GM19240 (cell line): ENCODE results near the gene RFT1.

ENCODE experiments used
- DNase-seq: peaks from one replicate; pipeline ENCODE4 v3.0.0; 2011; ENCODE audit warnings: low spot score; ENCODE audit not compliant: insufficient read length

RFT1 gene

GRCh38 chr3:53092216-53092615, 38.0 kb downstream of the RFT1 start:
- DNase-seq = no peak

- DNase-seq = no peak
Observed at GRCh38 chr3:53091011-53091410, 39.2 kb downstream of the RFT1 start.

DNA sequence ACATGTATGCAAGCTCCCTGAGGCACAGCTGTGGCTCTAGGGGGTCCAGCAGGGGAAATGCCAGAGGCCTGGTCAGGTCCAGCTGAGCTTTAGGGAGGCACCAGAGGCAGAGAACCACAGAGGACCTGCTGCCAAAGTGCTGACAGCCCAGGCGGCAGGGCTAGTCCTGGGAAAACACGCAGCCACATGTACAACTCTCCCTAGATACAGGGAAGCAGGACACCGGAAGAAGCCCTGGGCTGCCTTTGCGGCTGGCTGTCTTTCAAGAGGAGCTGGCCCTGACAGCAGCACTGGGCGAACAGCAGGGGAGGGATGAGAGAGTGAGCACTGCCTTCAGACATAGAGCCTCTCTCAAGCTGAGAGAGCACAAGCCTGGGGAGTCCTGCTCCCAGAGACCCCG, 40.7 kb downstream of the RFT1 start:
- DNase-seq = no peak

DNA sequence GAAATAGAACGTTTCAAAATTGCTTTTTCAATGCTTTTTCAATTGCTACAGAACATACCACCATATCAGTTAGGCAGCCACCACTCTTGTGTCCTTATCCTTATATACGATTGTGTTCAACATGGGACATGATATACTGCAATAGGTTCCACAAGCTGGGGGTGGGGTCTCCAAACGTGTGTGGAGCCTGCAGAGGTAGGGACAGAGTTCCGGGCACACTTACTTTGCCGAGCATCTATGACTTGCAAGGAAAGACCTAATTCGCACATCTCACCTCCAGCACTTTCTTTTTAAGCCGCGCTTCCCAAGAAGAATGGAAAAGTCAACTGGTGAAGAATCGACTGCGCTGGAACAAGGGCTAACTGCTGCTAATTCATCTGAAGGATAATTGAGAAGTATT, 44.8 kb downstream of the RFT1 start:
- no peak for DNase-seq

DNA sequence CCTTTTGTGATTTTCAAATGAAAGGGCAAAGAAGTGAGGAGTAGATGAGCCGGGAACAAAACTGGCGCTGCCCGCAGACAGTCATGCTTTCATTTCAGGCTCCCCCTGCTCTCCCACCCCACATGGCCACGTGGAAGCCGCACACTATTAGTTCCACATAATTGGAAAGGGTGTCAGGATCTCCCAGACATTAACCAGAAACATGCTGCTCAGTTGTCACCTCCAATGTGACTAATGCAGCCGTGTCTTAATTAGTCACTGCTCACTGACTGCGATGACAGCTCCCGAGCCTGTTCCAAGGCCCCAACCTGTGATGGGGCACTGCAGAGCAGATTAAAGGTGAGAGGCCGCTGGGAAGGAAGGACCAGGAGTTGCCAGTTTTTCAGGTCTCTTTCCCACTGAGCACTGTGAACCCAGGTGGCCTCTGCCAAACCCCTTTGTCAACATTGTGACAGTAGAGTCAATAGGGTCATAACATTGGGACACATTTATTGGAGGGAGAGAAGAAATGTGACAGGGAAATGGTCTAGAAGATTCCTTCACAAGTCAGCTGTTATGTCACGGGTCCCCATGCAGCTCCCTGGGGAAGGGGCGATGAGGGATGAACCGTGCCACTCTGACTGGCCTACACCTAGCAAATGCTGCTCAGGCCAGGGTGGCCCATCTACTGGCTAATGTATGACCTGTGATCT, 45.8 kb downstream of the RFT1 start:
- DNase-seq = no peak

GRCh38 chr3:53083949-53084309, 46.3 kb downstream of the RFT1 start:
- no peak for DNase-seq

DNA sequence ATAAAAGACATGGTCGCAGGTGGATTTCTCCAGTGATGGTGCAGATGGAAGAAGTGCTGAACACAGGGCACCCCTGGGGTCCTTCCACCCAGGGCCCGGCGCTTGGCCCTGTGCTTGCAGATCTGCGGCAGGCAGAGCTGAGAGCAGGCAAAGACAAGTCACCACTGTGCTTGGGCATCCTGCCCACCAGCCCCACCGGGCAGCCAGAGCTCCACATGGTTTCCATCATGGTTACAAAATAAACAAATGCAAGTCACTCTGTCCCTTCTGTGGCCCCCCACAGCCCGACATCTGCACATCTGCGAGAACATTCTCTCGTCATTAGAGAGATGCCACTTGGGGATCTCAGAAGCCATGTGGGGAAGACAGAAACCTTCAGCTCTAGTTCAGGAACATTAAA, 46.7 kb downstream of the RFT1 start:
- DNase-seq = no peak

DNA sequence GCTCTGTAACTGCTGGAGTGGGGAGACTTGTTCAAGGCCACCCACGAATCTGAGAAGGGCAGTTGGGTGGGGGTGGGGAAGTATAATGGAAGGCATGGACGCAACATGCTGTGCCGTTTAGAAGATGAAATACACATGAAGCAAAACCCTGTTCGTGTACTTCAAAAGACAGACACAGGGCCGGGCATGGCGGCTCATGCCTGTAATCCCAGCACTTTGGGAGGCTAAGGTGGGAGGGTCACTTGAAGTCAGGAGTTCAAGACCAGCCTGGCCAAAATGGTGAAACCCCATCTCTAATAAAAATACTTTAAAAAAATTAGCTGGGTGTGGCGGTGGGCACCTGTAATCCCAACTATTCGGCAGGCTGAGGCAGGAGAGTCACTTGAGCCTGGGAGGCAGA, 47.5 kb downstream of the RFT1 start:
- no peak for DNase-seq

DNA sequence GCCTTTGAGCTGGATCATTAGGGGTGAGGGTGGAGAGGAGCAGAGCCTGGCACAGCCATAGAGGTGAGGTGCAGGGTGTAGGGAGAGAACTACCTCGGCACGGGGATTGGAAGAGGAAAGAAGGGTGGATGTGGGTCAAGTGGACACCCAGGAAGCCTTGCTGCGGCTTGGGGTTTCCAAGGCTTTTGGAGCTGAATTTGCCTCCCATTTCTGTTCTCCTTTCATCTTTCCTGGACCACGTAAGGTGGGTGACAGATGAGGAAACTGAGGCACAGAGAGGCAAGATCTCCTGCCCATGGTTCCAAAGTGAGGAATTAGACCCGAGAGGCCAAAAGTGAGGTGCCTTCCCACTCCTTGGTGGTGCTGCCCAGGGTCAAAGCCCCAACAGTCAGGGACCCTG, 48.9 kb downstream of the RFT1 start:
- no peak for DNase-seq

GRCh38 chr3:53080612-53081205, 49.5 kb downstream of the RFT1 start:
- DNase-seq = no peak

- no peak for DNase-seq
Observed at GRCh38 chr3:53079791-53080555, 50.3 kb downstream of the RFT1 start.

DNA sequence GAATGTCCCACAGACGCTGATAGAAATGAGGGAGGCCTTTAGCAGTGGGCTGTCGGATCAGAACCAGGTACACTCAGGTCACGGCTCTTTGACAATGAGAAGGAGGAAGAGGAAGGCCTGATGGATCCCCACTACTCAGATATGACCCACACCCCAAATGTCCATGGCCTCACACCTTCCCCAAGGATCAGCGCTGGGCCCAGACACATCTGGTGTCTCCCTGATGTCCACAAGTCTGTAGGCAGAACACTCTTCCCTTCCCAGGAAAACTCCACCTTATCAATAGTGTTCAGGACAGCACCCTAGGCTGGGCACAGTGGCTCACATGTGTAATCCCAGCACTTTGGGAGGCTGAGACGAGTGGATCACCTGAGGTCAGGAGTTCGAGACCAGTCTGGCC, 51.1 kb downstream of the RFT1 start:
- DNase-seq = no peak

DNA sequence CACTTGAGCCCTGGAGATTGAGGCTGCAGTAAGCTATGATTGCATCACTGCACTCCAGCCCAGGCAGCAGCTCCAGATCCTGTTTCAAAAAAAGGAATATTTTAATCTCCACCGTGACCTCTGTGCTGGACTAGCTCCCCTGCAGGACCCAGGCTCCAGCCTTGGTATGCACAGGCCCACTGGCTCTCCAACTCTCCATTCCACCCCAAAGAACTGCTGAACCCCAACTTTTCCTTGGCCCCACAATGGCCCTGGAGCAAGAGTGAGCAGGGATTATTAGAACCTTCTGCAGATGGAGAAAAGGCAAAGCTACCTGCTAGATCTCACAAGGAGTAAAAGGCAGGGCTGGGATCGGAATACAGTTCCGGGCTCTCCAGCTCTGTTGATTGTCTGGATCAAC, 51.6 kb downstream of the RFT1 start:
- no peak for DNase-seq

DNA sequence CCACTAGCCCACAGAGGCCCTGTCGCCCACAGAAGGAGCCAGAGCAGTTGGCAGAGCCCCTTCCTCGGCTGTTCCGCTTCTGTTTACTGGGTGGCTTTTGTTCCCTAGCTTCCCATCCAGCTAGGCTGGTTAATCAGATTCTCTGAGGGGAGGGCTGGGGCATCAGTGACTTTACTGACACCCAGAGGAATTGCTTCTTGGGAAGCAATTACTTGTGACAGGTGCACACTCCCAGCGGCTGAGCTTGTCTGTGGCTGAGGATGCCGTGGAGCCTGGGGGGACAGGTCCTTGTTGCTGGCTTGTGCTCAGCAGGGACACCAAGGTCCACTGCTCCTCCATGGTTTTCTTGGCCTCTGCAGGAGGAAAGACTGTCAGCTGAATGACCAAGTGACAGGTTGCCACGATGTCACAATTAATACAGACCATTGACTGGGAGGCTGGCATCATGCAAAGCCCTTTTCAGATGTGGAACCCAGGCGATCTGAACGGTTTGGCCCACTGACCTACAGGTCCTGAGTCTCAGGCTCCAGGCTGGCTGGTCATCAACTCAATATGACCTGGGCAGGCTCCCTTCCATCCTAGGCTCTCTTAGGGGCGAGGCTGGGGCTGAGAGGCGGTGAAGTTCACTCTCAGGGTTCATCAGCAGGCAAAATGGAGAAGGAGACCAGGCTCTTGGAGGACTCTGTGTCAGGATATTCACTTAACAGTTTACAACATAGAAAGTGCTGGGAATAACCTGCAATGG, 52.6 kb downstream of the RFT1 start:
- DNase-seq = no peak

GRCh38 chr3:53075743-53076140, 54.5 kb downstream of the RFT1 start:
- no peak for DNase-seq

DNA sequence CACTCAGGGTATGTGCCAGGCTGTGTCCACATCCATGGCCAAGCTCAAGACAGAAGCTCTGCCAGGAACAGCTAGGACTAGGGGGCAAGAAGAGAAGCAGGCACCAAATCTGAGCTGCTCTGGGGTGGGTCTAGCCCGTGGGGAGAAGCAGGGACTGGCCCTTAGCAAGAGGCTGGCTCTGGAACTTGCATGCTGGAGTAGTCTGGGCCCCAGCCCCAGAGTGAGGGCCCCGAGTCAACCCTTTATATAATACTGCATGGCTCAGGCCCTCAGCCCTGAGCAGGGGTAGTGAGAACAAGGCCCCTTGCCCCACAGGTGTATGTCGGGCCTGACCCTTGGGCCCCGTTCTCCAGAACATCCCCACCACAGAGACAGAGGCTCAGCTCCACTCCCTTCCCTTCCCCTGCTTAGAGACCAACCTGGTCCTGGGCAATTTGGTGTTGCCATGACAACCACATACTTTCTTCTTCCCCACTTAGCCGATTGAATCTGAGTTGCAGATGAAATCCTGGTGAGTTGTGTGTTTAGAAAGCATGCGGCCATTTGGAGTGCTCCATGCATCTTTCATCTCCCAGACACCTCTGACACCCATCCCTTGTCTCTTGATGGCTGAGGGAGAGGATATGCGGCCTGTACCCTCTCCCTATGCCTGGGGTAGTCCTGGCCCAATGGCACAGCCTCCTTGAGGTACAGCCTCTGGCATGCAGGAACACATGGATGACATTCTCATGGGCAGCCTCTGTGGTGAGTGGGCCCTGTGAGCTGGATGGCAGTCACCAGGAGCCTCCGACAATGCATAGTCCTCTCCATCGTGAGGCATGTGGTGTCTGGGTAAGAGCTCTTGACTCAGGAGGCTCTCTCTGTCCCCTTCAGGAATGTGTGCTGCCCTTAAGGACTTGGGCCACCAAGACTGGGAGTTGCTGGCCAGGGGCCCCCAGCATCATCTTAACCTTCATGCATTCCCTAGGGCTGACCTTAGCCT, 55.2 kb downstream of the RFT1 start:
- DNase-seq = no peak

GRCh38 chr3:53074366-53074696, 55.9 kb downstream of the RFT1 start:
- no peak for DNase-seq

- no peak for DNase-seq
Observed at GRCh38 chr3:53073553-53074365, 56.5 kb downstream of the RFT1 start.

GRCh38 chr3:53072653-53073552, 57.3 kb downstream of the RFT1 start:
- peak; percentile 80 for DNase-seq
